CD4-positive, alpha-beta T cell treated with Interleukin-17A for 4 hours (primary cell): ENCODE measurements around the gene CELSR3.

Experiments used
- DNase-seq: peaks from one replicate; pipeline ENCODE4 v3.0.0-alpha.2; 2020; ENCODE audit warnings: mixed read lengths

The CELSR3 gene

GRCh38 chr3:48598323-48599076 lies 64.2 kb downstream of the CELSR3 start:
- no peak for DNase-seq

GRCh38 chr3:48597408-48597800 lies 65.3 kb downstream of the CELSR3 start:
- DNase-seq = no peak

- no peak for DNase-seq
Measured at GRCh38 chr3:48596676-48597407, 65.8 kb downstream of the CELSR3 start.

DNA sequence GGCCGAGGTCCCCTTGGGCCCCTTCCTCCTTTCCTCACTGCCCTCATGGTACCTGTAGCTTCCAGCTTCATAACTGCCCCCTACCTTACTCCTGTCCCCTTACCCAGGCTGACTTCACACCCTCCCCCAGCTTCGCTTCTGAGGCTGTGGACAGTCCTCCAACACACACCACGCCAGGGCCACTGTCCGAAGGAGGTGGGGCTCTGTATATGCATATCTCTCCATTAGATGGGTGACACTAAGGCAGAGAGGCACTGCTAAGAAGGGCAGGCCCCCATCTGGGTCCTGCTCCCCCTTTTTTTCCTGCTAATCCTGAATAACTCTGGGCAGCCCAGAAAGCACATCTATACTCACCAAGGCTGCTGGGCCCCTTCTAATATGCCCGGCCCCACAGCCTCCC lies 66.5 kb downstream of the CELSR3 start:
- no peak for DNase-seq

GRCh38 chr3:48595526-48596121 lies 67.1 kb downstream of the CELSR3 start:
- no peak for DNase-seq

DNA sequence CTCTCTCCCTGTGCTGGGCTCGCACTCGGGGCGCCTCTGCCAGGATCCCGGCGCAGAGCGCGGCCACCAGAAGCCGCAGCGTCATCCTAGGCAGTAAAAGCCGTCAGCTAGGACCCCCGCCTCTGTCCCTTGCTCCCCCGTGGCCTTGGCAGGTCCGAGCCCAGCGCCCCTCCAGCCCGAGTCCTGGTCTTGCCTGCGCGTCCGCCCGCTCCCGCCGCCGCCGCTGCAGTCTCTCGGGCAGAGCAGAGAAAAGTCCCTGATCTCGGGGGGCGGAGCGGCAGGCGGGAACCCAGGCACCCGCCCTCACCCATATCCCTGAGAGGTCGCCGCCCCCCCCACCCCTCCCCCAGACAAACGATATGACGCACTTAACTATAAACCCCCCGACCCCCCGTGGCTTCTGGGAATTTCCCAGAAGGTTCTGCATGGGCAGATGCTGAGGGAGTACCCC lies 67.6 kb downstream of the CELSR3 start, which contains the start of gene COL7A1:
Gene COL7A1 (minus strand): TSS at position 255 of the 451 bp plus-strand sequence. CDS start 170 bp downstream, at position 85.
- no peak for DNase-seq

- no peak for DNase-seq
Measured at GRCh38 chr3:48594417-48595049, 68.2 kb downstream of the CELSR3 start.

- DNase-seq = no peak
Measured at GRCh38 chr3:48593337-48593736, 69.3 kb downstream of the CELSR3 start.

GRCh38 chr3:48592519-48593087 lies 70.1 kb downstream of the CELSR3 start:
- no peak for DNase-seq

DNA sequence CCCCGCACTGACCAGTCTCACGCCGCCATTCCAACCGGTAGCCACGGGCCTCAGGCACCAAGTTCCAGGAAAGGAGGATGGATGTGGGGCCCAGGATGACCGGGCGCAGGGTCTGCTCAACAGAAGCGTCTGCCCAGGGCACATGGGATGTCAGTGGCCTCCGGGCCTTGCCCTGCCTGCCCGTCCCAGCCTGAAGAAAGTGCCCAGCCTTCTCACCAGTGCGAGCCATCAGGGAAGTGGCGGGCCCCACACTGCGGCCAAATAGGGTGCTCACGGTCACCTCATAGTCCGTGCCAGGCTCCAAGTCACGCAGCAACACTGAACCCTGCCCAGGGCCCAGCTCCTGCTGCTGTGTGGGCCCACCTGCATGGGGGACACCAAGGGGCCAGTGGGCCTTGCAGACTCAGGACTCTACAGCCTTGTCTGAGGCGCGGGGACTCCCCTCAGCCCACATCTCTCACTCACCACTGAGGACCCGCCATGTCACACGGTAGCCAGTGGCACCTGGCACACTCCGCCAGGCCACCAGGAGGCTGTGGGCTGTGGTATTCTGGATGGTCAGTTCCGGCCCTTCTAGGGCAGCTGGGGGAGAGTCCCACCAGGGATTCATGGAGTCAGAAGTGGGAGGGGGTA lies 70.7 kb downstream of the CELSR3 start:
- DNase-seq = no peak

DNA sequence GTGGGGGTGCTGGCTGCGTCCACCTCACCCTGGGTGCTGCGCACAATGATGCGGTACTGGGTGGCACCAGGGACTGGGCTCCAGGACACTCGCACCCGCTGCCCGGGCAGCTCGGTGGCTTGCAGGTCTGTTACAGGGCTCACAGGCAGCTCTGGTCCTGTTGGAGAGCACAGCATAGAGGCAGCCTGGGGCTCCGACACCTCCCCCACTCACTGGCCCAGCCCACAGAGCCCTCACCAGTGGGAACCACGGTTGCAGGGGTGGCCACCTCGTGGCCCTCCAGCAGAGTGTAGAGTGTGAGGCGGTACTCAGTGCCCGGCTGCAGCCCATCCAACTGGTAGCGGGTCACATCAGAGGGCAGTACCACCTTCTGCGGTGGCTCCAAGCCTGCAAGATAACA lies 71.2 kb downstream of the CELSR3 start:
- no peak for DNase-seq

DNA sequence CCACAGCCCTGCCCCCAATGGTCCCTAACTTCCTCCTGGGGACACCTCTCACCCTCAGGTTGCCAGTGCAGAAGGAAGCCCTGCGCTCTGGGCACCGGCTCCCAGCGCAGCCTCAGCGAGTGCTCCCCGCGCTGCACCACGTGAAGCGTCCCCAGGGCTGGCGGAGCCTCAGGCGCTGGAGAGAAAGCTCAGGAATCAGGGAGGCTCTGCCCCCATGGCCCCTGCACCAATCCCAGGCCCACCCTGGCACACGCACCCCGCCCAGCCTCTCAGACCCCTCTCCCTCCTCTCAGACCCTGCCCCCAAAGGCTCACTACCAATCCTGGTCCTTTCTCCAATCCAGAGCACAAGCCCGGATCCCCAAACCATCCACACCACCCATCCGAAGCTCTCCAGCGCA lies 74.5 kb downstream of the CELSR3 start:
- DNase-seq = no peak

GRCh38 chr3:48587686-48588085 lies 75.0 kb downstream of the CELSR3 start:
- no peak for DNase-seq
